ENCODE data around the gene PCNT.

PCNT gene

GRCh38 chr21:46320331-46320801 lies 3.6 kb upstream of the PCNT start:
- TF ChIP-seq CTCF (IDR thresholded peaks at IDR 0.05): no peak

- no peak for TF ChIP-seq CTCF (IDR thresholded peaks at IDR 0.05)
These were observed 1.4 kb upstream of the PCNT start for GRCh38 chr21:46322351-46323226.

GRCh38 chr21:46323227-46323709 lies 688 bp upstream of the PCNT start:
- TF ChIP-seq CTCF (IDR thresholded peaks at IDR 0.05): no peak

- no peak for TF ChIP-seq CTCF (IDR thresholded peaks at IDR 0.05)
These were observed 575 bp downstream of the PCNT start for GRCh38 chr21:46324390-46325072.

GRCh38 chr21:46325073-46325912 lies 1.3 kb downstream of the PCNT start:
- no peak for TF ChIP-seq CTCF (IDR thresholded peaks at IDR 0.05)

GRCh38 chr21:46326110-46326703 lies 2.3 kb downstream of the PCNT start:
- TF ChIP-seq CTCF (IDR thresholded peaks at IDR 0.05): peak; percentile 45; the same call in 1 of the 2 replicates

- no peak for TF ChIP-seq CTCF (IDR thresholded peaks at IDR 0.05)
These were observed 3.8 kb downstream of the PCNT start for GRCh38 chr21:46327711-46328110.

All from LNCAP (cell line).